NCI-H1436 treated with DMSO at 0.1 percent for 48 hours (cell line): ENCODE data around the gene MYEF2.

Source experiments
- DNase-seq: peaks from one replicate; lab custom pipeline; 2025; lab: John Stamatoyannopoulos, UW

Gene MYEF2

GRCh38 chr15:48144889-48145288 lies 33.2 kb downstream of the MYEF2 start:
- no peak for DNase-seq

- no peak for DNase-seq
These were observed 34.2 kb downstream of the MYEF2 start for GRCh38 chr15:48143856-48144255.

GRCh38 chr15:48132874-48133273 lies 45.2 kb downstream of the MYEF2 start:
- DNase-seq: no peak

- no peak for DNase-seq
These were observed 46.8 kb downstream of the MYEF2 start for GRCh38 chr15:48131324-48131723.

GRCh38 chr15:48126667-48127355 lies 51.3 kb downstream of the MYEF2 start:
- DNase-seq: no peak

GRCh38 chr15:48121849-48122248 lies 56.2 kb downstream of the MYEF2 start:
- no peak for DNase-seq

- no peak for DNase-seq
These were observed 57.4 kb downstream of the MYEF2 start, which contains the start of gene SLC24A5 for GRCh38 chr15:48120745-48121144. Gene SLC24A5, plus strand, starts transcription at chr15:48120990. Its CDS starts 55 bp downstream, at chr15:48121045.

GRCh38 chr15:48119277-48119676 lies 58.8 kb downstream of the MYEF2 start:
- no peak for DNase-seq

- no peak for DNase-seq
These were observed 65.9 kb downstream of the MYEF2 start for GRCh38 chr15:48112242-48112641.

- DNase-seq: no peak
These were observed 68.1 kb downstream of the MYEF2 start for GRCh38 chr15:48109856-48110531.

GRCh38 chr15:48109212-48109611 lies 68.9 kb downstream of the MYEF2 start:
- no peak for DNase-seq

GRCh38 chr15:48105936-48106335 lies 72.2 kb downstream of the MYEF2 start:
- no peak for DNase-seq

- DNase-seq: no peak
These were observed 74.4 kb downstream of the MYEF2 start for GRCh38 chr15:48103647-48104046.

- DNase-seq: no peak
These were observed 75.9 kb downstream of the MYEF2 start for GRCh38 chr15:48102167-48102566.

GRCh38 chr15:48101376-48101961 lies 76.6 kb downstream of the MYEF2 start:
- no peak for DNase-seq

GRCh38 chr15:48097264-48097663 lies 80.8 kb downstream of the MYEF2 start:
- no peak for DNase-seq

GRCh38 chr15:48096813-48097212 lies 81.3 kb downstream of the MYEF2 start:
- DNase-seq: no peak

- DNase-seq: no peak
These were observed 81.7 kb downstream of the MYEF2 start for GRCh38 chr15:48096355-48096786.

GRCh38 chr15:48091522-48091921 lies 86.6 kb downstream of the MYEF2 start:
- no peak for DNase-seq

- DNase-seq: no peak
These were observed 87.4 kb downstream of the MYEF2 start for GRCh38 chr15:48090666-48091065.

GRCh38 chr15:48090115-48090514 lies 88.0 kb downstream of the MYEF2 start:
- no peak for DNase-seq

- no peak for DNase-seq
These were observed 88.4 kb downstream of the MYEF2 start for GRCh38 chr15:48089702-48090101.

GRCh38 chr15:48087844-48088243 lies 90.3 kb downstream of the MYEF2 start:
- no peak for DNase-seq
